ENCODE results near the gene NRROS.

The NRROS gene

DNA sequence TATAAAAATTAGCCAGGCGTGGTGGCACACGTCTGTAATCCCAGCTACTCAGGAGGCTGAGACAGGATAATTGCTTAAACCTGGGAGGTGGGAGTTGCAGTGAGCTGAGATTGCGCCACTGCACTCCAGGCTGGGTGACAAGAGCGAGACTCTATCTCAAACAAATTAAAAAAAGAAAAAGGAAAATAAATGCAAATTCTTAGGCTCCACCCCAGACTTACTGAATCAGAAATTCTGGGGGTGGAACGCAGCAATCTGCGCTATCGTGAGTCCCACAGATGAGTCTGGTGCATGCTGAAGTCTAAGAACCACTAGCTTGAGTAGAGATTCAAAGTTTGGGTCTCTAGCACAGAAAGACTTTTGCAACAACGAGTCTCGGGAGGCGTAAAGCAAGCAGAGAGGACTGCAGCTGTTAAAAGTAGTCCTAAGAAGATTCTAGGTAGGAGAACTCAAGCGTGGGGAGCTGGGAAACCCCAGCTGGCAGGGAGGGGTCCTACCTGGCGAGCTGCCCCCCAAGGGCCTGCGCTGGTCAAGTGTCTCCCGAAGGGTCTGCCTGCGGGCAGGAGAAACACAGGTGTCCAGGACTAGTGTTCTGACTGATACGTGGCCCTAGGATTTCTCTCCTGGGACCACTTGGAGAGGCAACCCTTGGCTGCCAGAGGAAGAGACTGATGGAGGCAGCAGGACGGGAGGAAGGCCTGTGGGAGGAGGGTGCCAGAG, 50.6 kb downstream of the NRROS start:
- DNase-seq, result no peak

DNA sequence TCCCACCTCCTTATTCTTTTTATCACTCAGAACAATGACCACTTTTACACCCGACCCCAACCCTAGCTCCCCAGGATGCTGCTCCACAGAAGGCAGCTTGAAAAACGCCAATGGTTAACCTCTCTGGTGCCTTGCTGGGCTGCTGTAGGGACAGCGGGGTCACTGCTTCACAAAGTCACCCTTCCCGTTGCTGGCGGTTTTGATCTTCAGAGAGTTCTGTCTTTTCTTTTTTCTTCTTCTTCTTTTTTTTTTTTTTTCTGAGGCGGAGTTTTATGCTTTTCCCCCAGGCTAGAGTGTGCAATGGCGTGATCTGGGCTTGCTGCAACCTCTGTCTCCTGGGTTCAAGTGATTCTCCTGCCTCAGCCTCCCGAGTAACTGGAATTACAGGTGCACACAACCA, 51.9 kb downstream of the NRROS start:
- no peak for DNase-seq

DNA sequence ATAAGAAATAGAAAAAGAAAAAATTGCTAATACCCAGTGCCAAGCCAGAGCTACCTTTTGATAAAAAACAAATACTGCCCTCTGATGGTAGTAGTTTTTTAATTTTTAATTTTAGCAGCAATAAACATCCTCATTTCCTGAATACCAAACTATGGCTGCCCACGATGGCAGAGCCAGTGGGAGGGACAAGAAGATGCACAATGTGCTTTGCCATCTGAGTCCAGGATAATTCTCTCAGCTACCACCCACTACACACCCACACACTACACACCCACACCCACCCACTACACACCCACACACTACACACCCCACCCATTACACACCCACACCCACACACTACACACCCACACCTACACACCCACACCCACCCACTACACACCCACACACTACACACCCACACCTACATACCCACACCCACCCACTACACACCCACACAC, 54.7 kb downstream of the NRROS start:
- no peak for DNase-seq

DNA sequence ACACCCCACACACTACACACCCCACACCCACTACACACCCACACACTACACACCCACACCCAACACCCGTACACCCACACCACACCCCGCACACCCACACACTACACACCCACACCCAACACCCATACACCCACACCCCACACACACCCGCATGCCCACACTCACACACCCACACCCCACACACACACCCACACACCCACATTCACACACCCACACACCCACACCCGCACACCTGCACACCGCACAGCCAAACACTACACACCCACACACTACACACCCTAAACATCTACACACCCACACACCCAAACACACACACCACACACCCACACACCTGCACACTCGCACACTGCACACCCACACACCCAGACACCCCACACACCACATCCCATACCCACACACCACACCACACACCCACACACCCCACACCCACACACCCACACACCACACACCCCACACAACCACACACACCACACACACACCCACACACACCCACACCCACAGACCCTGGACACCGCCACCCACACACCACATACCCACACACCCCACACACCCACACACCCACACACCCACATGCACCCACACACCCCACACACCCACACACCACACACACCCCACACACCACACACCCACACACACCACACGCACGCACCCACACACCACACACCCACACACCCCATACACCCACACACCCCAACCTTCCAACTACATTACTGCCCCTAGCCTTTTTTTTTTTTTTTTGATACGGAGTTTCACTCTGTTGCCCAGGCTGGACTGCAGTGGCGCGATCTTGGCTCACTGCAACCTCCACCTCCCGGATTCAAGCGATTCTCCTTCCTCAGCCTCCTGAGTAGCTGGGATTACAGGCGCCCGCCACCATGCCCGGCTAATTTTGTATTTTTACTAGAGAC, 55.7 kb downstream of the NRROS start:
- no peak for DNase-seq

DNA sequence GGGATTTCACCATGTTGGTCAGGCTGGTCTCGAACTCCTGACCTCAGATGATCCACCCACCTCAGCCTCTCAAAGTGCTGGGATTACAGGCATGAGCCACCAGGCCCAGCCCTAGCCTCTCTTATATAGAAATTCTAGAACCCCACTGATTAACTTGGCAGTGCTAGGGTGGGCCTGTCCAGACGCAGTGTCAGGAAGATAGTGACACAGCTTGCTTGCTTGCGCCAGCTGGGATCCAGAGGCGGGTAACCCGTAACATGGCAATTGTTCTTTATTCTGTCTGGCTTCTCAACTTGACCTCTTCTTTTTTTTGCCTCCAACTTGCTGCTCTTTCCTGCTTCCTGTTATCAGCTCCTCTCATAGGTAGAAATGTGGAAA, 56.3 kb downstream of the NRROS start:
- DNase-seq, result no peak

DNA sequence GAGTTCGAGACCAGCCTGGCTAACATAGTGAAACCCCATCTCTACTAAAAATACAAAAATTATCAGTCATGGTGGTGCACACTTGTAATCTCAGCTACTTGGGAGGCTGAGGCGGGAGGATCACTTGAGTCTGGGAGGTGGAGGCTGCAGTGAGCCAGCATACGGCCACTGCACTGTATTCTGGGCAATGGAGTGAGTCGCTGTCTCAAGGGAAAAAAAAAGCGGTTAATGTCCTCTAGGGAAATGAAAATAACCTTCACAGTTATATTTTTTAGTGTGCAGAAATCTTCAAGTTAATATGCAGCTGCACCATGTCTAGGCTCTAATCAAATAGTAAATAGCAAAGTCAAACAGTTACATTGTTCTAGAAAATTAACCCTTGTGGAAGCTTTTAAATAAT, 57.8 kb downstream of the NRROS start:
- DNase-seq, result no peak

DNA sequence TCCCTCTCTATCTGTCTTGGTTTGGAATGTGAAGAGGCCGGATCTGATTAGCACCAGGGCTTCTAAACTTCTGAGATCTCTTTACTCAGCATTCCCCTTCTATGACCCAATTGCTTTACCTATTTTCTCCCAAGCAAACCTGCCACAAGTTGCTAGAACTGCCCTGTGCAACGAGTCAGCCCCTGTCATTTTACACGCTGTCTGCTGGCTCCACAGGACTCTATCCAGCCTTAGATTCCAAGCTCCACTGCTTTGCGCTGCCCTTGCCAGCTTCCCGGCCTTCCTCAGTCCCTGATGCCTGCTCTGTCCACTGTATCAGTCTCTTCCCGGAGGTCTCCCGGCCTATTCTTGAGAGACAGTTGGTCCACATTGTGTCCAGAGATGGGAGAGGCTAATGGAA, 60.3 kb downstream of the NRROS start:
- no peak for DNase-seq

DNA sequence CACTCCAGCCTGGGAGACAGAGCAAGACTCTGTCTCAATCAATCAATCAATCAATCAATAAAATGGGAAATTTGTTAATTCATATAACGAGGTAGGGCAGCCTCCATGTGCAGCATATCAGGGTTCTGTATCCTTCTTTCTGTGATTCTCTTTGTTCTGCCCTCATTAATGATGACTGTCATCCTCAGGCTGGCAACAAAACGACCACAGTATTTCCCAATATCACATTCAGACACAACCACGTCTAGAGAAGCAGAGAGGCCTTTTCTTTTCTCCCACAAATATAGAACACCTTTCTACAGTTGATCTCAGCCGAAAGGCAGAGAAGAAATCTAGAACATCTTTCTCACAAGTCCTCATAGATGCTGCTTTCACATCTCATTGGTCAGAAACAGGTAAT, 61.3 kb downstream of the NRROS start:
- no peak for DNase-seq

DNA sequence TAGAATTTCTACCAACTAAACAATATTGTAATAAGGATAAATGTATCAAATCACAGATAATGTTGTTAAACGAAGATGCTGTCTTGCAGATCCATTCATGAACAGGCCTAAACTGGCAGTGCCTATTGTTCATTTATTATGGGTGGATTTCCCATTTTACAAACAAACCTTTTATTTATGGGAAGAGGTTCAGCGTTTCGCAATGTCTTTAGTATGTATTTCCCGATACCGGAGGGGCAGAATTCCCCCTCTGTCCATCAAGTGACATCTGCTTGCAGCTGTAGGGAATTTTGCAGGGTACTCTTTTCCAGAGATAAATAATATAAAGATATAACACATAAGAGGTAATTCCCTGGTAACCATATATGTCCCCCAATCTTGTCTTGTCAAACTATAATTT, 66.8 kb downstream of the NRROS start:
- DNase-seq, result no peak

DNA sequence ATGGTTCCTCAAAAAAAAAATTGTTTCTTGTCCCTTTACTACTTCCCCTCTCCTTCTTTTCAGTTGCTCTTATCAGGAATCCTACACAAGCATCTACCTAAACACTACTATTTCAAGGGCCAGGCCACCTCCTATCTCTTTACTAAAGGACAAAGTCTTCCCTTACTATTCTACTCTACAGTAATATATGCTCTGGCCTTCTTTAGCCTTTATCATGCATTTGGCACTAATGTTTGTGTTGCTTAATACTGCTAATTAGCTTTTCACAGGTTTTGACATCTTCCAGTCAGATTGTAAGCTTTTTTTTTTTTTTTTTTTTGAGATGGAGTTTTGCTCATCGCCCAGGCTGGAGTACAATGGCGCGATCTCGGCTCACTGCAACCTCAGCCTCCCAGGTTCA, 67.2 kb downstream of the NRROS start:
- no peak for DNase-seq

DNA sequence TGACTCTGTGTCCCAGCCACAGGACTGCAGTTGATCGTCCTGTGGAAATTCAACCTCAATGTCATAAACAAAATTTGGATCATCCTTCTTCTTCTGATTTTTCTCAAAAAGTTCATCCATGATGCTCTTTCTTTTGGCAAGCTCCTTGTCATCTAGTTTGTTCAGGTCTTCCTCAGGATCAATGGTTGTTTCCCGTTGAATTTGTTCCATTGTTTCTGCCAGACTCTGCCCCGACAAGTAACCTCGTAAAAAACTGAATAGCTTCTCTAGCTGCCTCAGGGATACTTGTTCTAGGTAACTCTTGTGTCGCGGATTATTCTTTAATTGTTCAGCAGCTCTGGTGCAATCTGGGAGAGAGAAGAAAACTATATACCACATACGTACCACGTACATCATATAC, 68.1 kb downstream of the NRROS start:
- DNase-seq, result no peak

DNA sequence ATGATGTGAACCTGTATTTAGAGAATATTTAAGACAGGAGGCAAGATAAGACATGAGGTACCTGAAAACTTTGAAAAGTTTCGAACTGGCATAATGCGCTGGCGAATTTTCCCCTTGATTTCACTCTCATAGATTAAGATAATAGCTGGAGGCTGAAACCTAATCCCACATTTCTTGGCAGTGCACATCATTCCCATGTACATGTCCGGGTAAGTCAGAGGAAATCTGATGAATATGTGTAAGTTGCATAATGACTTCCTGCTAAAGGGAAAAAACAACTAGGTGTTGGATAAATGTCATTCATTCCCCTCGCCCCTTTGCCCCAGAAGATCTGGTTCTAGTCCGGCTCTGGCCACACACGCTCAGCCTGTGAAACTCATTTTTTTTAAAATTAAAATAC, 69.0 kb downstream of the NRROS start:
- DNase-seq, result no peak

Measured in activated CD4-positive, alpha-beta T cell treated with anti-CD3 and anti-CD28 coated beads, Interleukin-2, Interleukin-6, amounts not matched to agents 100 ng/mL and 50 ng/mL, durations not matched to agents 16 hours and 8 hours (primary cell).